ENCODE data around the gene C11orf68.
"Not testable (repeated sequence)": the region's sequence is repeated elsewhere in the genome, so short reads cannot be mapped to it uniquely, and the experiment has no call there.

C11orf68 gene

DNA sequence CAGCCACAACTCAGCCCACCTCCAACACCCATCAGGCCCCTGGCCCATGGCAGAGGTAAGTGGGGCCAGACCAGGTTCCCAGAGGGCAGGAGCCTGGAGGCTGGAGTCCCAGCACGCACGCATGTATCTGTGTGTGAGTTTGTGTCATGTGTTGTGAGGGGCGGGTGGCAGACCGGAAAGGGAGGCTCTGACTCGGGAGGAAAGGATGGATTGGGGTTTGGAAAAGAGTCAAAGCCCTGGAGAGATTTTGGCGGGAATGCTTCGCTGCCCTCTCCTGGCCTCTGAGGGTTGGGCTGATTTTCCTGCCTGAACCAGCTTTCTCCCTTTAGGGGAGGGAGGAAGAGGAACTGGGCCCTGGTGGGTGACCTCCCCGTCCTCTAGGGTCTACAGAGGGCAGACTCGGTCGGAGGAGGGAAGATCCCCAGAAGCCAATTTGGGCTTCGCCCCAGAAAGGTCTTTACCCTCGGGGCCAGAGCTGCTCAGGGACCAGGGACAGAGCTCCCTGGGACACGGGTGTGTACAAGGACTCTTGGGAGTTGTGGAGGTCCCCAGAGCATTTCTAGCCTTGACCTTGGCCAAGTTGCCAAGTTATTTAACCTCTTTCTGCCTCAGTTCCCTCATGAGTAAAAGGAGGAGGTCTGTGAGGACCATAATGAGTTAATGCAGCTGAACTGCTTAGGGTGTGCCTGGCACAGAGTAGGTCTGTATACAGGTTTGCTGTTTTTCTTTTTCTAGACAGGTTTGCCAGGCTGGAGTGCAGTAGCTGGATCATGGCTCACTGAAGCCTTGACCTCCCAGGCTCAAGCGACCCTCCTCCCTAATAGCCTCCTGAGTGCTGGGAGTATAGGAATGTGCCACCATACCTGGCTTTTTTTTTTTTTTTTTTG lies 6.9 kb downstream of the C11orf68 start:
- no peak for DNase-seq

DNA sequence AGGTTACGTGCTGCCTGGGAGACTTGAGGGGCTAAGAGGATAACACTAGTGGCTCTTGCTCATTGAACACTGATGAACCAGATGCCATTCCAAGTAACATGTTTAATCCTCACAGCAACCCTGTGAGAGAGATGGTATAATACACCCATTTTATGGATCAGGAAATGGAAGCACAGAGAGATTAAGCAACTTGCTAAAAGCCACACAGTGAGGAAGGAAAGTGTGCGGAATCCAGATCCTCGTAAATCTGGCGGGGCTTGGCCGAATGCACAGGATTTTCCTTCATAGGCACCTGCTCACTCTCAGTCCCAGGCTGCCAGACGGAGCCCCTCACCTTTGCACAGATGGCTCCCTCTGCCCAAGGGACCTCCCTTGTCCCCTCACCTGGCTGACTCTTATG lies 11.0 kb downstream of the C11orf68 start:
- DNase-seq: no peak

DNA sequence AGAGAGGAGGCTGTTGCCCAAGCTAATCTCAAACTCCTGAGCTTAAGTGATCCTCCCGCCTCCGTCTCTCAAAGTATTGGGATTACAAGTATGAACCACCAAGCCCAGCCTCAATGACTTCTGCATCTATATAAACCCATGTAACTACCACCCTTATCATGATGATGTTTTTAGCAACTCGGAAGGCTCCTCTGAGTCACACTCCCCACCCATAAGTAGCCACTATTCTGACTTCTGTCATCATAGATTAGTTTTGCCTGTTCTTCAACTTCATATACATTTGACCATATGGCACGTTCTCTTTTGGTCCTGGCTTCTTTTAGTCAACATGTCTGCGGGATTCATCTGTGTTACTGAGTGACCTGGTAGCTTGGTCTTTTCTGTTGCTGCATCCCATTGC lies 12.3 kb downstream of the C11orf68 start:
- DNase-seq: no peak

DNA sequence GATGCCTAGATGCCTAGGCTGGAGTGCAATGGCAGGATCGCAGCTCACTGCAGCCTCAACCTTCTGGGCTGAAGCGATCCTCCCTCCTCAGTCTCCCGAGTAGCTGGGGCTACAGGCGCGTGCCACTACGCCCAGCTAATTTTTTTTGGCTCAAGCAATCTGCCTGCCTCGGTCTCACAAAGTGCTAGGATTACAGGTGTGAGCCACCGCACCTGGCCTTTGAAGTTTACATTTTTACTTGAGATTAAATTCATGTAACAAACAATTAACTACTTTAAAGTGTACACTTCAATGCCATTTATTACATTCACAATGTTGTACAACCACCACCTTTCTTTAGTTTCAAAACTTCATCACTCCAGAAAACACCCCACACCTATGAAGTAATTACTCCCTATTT lies 15.1 kb downstream of the C11orf68 start:
- DNase-seq: no peak

DNA sequence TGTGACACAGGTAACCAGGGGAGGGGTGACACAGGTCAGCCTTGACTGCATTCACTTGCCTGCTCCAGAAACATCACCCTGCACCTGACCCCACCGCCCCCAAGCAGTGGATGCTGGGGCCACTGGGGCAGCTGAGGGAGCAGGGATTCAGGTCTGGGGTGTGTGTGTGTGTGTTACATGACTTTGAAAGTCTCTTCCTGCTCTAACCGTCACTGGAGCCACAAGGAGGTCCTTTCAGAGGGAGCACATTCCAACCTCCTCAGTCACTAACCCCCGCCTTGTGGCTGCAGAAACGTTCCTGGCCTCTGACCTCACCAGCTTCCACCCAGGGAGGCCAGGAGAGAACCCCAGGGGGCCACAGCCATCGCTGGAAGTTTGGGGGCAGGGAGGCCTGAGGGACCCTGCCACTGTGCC lies 15.8 kb downstream of the C11orf68 start:
- DNase-seq: no peak

DNA sequence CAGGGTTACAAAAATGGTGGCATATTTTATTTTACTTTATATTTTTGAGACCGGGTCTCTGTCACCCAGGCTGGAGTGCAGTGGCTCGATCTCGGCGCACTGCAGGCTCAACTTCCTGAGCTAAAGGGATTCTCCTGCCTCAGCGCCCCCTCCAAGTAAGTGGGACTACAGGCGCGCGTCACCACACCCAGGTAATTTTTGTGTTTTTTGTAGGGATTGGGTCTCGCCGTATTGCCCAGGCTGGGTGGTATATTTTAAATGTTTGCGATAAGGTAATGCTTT lies 18.0 kb downstream of the C11orf68 start:
- DNase-seq: no peak

DNA sequence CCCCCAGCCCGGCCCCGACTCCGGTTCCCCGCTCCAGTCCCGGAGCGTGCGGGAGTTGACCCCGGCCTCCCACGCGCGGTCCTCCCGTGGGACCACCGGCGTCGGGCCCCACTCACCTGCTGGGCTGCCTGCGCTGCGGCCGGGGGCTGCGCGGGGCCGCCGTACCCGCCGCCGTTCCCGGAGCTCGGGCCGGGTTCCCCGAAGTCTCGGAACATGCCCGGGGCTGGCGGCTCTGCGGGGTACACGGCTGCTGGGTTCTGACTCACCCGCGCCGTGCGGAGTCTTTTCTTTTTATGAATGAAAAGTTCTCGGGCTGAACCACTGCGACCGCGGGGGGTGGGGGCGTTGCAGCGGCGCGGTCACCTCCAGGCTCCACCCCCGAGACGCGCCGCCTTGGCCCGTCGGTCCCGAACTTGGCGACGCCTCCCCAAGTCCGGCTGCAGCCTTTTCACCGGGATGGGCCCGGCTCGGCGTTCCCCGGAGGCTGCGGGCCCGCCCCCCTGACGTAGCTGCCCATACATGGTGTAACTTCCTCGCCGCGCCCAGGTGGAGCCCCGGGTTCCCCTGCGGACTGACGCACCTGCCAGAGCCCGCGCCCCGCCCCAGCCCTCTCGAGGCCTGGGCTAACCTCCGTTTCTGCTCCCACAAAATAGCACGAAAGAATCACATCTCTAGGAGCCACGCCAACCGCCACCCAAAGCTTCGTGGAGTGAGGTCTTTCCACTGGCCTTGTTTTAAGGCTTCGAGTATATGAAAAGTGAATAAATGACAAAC lies 18.6 kb downstream of the C11orf68 start, which contains the start of gene FOSL1:
Gene FOSL1, minus strand, starts transcription at position 264 of the 774 bp plus-strand sequence. Its CDS starts 49 bp downstream, at position 215.
- DNase-seq: peak; percentile 94 to 97

DNA sequence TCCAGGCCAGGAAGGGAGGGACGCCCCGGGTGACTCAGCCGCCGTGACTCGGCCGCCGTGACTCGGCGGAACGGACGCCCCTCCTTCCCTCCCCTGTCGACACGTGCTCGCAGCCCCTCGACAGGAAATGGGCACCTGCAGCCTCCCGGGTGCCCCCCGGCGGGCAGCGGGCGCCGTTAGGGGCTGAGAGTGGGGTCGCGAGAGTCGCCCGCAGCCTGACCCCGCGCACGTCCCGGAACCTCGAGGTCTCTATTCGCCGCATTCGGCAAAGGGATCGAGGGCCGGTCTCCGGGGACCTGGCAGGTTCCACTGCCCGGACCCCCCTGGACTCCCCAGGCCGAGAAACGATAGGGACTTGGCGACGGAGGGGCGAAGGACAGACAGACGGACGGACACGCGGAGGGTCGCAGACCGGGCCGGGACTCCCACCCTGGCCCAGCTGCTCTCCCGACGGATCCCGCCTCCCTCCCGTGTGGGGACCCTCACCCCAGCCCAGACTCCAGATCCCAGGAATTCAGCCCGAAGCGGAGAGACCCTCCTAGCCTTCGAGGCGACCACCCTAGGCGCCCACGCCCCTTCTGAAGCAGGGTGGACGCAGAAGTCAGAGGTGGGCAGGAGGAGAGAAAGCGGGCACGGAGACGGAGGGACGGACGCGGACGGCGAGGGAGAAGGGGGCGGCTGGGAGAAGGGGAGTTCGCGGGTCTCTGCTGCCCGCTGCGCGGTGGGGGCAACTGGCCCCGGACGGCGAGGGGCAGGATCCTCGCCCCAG lies 19.3 kb downstream of the C11orf68 start:
- peak; percentile 79 to 85 for DNase-seq

DNA sequence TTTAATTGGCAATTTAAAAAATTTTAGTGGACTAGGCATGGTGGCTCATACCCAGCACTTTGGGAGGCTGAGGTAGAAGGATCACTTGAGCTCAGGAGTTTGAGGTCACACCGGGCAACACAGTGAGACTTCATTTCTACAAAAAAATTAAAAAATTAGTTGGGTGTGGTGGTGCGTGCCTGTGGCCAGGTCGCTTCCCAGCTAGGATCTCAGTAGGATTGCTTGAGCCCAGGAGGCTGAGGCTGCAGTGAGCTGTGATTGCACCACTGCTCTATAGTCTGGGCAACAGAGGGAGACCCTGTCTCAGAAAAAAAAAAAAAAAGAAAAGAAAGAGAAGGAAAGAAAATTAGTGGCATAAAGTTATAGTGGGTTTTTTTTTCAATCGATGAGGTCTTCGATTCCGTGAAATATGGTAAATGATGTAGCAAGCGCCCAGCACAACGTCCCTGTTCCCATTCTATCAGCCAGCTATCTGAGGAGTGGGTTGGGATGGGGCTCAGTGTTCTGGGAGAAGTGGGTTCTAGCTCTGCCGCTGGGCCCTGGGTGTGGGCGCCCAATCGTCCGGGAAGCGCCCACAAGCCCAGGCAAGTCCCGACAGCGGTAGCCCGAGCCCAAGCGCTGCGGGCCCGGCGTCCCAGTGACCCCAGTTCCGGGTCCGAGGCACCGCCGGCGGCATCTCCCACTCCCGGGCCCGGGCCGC lies 20.1 kb downstream of the C11orf68 start:
- no peak for DNase-seq

DNA sequence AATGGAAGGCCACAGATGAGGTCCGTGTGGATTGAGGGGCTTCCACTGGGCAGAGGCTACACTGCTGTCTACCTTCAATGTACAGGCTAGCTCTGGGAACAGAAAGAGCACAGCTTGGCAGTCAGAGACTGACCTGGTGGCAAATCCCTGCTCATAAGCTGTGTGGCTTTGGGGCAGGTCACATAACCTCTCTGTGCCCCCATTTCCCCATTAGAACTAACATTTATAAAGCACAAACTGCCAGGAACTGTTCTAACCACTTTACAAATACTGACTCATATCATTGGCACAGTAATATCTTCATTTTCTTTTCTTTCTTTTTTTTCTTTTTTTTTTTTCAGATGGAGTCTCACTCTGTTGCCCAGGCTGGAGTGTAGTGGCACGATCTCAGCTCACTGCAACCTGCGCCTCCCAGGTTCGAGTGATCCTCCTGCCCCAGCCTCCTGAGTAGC lies 21.8 kb downstream of the C11orf68 start:
- DNase-seq: no peak

DNA sequence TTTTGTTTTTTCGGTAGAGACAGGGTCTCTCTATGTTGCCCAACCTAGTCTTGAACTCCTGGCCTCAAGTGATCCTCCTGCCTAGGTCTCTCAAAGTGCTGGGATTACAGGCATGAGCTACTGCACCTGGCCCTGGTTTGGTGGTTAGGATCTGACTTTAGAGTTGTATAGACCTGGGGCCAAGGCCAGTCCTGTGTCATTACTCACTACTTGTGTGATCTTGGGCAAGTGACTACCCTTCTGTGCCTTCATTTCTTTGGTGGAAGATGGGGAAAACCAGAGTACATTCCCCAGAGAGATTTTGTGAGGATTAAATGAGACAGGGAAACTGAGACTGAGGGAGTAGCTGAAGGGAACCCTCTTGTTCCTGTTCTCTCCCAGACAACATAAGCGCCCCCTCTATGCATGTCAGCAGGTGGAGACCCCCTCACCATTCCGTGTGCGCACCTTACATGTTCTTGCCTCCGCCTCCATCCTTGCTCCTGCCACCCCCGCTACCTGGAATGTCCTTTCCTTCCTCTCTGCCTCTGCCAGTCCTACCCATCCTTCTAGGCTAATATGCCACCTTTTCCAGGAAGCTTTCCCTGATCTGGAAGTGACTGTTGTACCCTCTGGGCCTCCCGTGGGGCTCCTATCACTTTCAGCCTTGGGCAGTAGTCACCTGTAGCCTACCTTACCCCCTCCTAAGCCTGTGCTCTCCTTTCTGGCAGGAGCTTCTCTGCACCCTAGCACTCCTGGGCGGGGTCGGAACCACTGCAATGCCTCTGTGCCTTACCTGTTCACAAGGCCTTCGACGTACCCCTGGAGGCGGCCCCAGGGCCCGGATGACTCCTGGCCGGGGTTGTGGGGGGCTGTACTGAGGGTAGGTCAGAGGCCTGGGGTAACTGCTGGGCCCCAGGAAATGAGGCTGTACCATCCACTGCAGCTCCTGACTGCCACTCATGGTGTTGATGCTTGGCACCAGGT lies 22.5 kb downstream of the C11orf68 start:
- DNase-seq: no peak

DNA sequence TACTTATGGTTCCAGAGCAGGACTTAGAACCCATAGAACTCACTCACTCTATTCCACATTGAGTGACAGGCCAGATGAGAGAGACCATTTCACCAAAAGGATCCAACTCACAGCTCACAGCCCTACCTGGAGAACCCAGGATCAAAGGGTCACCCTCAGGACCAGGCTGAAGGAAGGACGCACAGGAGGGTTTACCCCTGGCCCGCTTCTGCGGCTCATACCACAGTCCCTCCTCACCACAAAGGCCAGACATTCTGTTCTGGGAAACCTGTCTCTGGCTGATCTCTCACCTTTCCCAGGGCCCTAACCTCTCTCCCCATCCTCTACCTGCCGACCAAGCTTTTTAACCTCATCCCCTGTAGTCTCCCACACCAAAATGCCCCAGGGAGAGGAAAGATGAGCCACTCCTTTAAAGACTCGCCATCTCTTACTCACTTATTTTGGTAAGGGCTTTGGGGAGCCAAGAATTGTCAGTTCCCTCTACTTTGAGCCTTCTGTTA lies 23.3 kb downstream of the C11orf68 start:
- DNase-seq: no peak

DNA sequence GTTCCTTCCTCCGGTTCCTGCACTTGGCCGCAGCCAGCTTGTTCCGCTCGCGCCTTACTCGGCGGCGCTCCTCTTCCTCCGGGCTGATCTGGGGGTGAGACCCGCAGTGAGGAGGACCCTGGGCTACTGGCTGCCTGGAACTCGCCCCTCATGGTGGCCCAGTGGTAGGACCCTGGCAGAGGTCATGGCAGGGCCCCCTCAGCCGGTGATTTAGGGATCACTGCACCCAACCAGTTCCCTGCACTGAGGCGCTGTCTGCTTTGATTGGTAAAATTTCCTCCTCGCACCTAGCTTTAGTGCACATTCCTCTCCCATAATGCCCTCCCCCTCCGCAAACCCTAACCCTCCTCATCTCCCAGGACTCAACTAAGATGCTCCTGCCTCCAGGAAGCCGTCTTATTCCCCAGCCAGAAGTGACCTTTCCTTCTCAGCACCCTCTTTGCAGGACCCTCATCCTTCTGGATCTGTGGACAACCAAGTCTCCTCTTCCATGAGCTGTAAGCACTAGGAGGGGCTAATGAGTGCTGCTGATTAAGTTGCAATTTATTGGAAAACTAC lies 24.7 kb downstream of the C11orf68 start:
- DNase-seq: no peak

DNA sequence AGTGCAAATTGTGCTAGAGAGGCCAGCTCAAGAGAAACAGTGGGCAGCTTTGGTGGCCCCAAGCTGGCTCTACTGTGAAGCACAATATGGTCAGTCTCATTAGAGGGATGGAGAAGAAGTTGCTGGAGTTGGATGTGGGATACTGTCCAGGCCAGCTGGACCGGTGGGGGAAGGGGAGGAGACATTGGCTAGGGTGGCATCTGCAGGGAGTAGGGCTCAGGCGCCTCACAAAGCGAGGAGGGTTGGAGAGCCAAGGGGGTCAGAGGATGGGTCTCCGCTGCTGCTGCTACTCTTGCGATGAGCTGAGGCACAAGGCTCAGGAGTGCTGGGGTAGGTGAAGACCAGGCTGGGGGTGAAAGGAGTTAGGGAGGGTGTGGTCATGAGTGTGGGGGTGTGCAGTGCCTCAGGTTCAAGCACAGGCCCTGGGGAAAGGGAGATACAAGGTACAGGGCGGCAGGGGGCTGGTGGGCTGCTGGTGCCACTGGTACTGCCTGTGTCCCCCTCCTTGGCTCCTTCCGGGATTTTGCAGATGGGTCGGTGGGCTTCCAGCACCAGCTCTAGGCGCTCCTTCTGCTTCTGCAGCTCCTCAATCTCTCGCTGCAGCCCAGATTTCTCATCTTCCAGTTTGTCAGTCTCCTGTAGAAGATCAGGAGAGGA lies 26.1 kb downstream of the C11orf68 start:
- DNase-seq: no peak

DNA sequence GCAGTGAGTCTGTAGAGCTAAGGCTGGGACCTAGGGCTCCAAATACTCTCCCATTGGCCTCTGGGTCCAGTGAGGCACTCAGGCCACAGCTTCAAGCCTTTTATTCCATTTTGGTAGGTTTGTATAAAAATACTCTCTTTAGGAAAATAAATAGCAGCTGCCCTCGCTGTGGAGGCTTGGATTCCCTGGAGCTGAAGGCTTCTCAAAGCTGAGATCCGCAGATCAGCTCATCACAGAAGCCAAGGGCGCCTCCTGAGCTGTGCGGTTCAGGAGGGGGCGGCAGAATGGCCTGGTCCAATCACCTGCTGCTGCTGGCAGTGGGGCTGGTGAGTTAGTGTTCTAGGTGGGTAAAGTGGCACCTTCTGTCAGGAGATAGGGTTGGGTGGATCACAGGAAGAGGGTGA lies 26.7 kb downstream of the C11orf68 start:
- not testable (repeated sequence) for DNase-seq

DNA sequence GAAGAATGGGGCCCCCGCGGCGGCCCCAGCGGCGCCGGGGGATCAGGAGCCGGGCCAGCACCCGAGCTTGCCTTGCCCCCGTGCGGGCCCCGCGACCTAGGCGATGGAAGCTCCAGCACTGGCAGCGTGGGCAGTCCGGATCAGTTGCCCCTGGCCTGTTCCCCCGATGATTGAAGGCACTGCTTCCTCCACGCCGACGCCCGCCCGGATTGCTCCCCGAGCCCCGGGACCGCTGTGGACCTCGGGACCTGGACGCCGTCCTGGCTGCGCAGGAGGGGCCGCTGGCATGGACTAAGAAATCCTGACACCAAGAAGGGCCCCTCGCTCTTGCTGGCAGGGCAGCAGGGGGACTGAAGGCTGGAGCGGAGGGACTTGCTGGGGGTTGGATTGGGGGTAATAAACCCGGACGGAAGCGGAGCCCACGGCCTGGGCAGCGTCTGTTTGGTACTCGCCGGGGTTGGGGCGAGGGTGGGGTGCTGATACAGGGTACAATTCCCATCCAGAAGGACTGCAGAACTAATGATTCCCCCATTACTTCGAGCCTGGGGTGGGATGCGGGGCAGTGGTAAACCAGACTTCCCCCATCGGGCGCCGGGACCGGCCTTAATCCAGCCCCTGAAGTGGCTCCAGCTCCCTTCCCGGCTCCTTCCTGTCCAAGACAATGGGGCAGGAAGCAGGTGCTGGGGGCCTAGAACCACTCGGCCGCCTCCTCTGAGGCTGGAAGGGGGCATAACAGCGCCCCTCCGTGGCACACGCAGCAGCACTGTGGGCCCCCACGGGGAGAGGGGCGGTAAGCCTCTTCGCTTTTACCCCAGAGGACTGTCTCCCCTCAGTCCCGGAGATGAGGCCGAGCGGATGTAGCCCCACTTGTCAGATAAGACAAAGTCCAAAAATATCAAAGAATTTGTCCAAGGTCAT lies 27.4 kb downstream of the C11orf68 start:
- peak; percentile 46 to 62 for DNase-seq

DNA sequence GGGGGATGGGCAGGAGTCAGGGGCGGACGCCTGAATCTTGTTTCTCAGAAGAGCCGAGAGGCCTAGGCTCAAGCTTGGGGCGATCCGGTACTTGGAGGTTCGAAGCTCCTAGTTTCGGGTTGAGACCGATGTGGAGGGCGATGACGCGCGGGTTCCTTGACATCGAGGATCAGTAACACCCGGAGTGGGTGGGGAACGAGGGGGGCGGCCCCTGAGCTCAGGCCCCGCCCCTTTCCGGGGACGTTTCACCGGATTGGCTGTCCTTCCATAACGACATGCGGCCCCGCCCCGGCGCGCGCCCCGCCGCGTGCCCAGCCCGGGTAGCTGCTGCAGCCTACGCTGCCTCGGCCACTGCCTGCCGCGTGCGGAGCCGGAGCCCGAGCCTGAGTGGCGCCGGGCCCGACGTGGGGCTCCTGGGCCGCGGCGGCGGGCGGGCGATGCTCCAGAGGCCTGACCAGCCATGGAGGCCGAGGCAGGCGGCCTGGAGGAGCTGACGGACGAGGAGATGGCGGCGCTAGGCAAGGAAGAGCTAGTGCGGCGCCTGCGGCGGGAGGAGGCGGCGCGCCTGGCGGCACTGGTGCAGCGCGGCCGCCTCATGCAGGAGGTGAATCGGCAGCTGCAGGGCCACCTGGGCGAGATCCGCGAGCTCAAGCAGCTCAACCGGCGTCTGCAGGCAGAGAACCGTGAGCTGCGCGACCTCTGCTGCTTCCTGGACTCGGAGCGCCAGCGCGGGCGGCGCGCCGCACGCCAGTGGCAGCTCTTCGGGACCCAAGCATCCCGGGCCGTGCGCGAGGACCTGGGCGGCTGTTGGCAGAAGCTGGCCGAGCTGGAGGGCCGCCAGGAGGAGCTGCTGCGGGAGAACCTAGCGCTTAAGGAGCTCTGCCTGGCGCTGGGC lies 28.3 kb downstream of the C11orf68 start, which contains the start of gene CCDC85B:
Gene CCDC85B, plus strand, starts transcription at position 350 of the 895 bp plus-strand sequence. Its CDS starts 111 bp downstream, at position 461.
- peak; percentile 98 to 99 for DNase-seq

Data from stimulated activated CD4-positive, alpha-beta T cell treated with anti-CD3 and anti-CD28 coated beads, Interleukin-2, amount 100 ng/mL, for 24 hours (primary cell).